HepG2 (cell line): ENCODE data around the gene AADAT. TPM values are rescaled to one million over a fixed set of nuclear protein-coding genes. Genes with fewer than 3 reads are reported as not detected.
A peak's percentile ranks its signal among the peaks of the same experiment; 100 is the strongest.

Source experiments
- AKAP8 ChIP-seq: sonication (generic); formaldehyde crosslinking; IDR thresholded peaks from 2 replicates; pipeline ENCODE4 v1.5.1; 2020; ENCODE audit warnings: mild to moderate bottlenecking, missing genetic modification reagents
- ARID2 ChIP-seq: sonication (generic); formaldehyde crosslinking; IDR thresholded peaks from 2 replicates; pipeline ENCODE4 v1.8.1; 2022; ENCODE audit warnings: mild to moderate bottlenecking, missing genetic modification reagents, borderline replicate concordance
- ASH2L ChIP-seq: fragments of 300-600, 200-600 bp; sonication (generic); IDR thresholded peaks from 2 replicates; pipeline ENCODE4 v1.7.0; 2017; ENCODE audit warnings: low read depth, mild to moderate bottlenecking, moderate library complexity, mixed read lengths, low read length; ENCODE audit not compliant: insufficient read length
- CHCHD3 ChIP-seq: sonication (generic); formaldehyde crosslinking; IDR thresholded peaks from 2 replicates; pipeline ENCODE4 v1.8.0; 2022; ENCODE audit warnings: mild to moderate bottlenecking, missing genetic modification reagents, moderate library complexity
- JUNB ChIP-seq: sonication (generic); formaldehyde crosslinking; IDR thresholded peaks from 2 replicates; pipeline ENCODE4 v1.8.0; 2022; ENCODE audit warnings: missing genetic modification reagents, mild to moderate bottlenecking, borderline replicate concordance
- MTERF4 ChIP-seq: sonication (generic); formaldehyde crosslinking; IDR thresholded peaks from 2 replicates; pipeline ENCODE4 v1.8.0; 2023; ENCODE audit warnings: mild to moderate bottlenecking, missing genetic modification reagents
- PRPF4 ChIP-seq: fragments of 200-400 bp; formaldehyde crosslinking; IDR thresholded peaks from 2 replicates; pipeline ENCODE4 v1.6.1; 2016; ENCODE audit warnings: low read length, low read depth; ENCODE audit not compliant: poor library complexity, severe bottlenecking
- RAD51 ChIP-seq: fragments of 450-650 bp; IDR thresholded peaks from 2 replicates; pipeline ENCODE4 v1.6.1; 2016; ENCODE audit warnings: borderline replicate concordance
- SOX5 ChIP-seq: IDR thresholded peaks from 2 replicates; pipeline ENCODE4 v1.6.1; 2016; ENCODE audit warnings: borderline replicate concordance
- ZBTB7B ChIP-seq: sonication (generic); formaldehyde crosslinking; IDR thresholded peaks from 2 replicates; pipeline ENCODE4 v1.4.0; 2020; ENCODE audit warnings: missing genetic modification reagents
- ZHX1 ChIP-seq: sonication (generic); formaldehyde crosslinking; IDR thresholded peaks from 2 replicates; pipeline ENCODE4 v1.8.1; 2022; ENCODE audit warnings: low read depth, mild to moderate bottlenecking, missing genetic modification reagents
- ZNF138 ChIP-seq: sonication (generic); formaldehyde crosslinking; IDR thresholded peaks from 2 replicates; pipeline ENCODE4 v1.5.0; 2020; ENCODE audit warnings: mild to moderate bottlenecking, low read depth, missing genetic modification reagents
- ZNF3 ChIP-seq: IDR thresholded peaks from 2 replicates; pipeline ENCODE4 v1.7.0; 2017; ENCODE audit warnings: inconsistent platforms
- ZNF34 ChIP-seq: sonication (generic); formaldehyde crosslinking; IDR thresholded peaks from 2 replicates; pipeline ENCODE4 v1.4.0; 2020; ENCODE audit warnings: mild to moderate bottlenecking, missing genetic modification reagents, borderline replicate concordance
- ZNF510 ChIP-seq: sonication (generic); formaldehyde crosslinking; IDR thresholded peaks from 2 replicates; pipeline ENCODE4 v1.4.0; 2020; ENCODE audit warnings: low read depth, mild to moderate bottlenecking, missing genetic modification reagents
- ZNF569 ChIP-seq: sonication (generic); formaldehyde crosslinking; IDR thresholded peaks from 2 replicates; pipeline ENCODE4 v1.5.0; 2020; ENCODE audit warnings: mild to moderate bottlenecking, missing genetic modification reagents, moderate library complexity, borderline replicate concordance
- ZNF775 ChIP-seq: sonication (generic); formaldehyde crosslinking; IDR thresholded peaks from 2 replicates; pipeline ENCODE4 v1.4.0; 2020; ENCODE audit warnings: missing genetic modification reagents, mild to moderate bottlenecking, moderate library complexity, borderline replicate concordance
- ZNF781 ChIP-seq: sonication (generic); formaldehyde crosslinking; IDR thresholded peaks from 2 replicates; pipeline ENCODE4 v1.5.1; 2020; ENCODE audit warnings: borderline replicate concordance, mild to moderate bottlenecking, missing genetic modification reagents; ENCODE audit errors: not compliant biosample characterization
- polyA plus RNA-seq, 8 experiments: library from polyadenylated mRNA; depleted of rRNA in 3 of 8; stranded (reverse) in 7 of 8; unstranded in 1 of 8; fragments of >200 nt; fragmentation: Illumina TruSeq in 4 of 8; extraction: Trizol in 4 of 8; gene quantifications; 2 replicates each; pipeline versions ENCODE4 v1.2.1 to v1.2.3, GENCODE V29; 2011 to 2016; ENCODE audit warnings: low read depth in 4 of 8, missing spikeins in 1 of 8, mixed read lengths in 1 of 8; ENCODE audit not compliant: insufficient read depth in 1 of 8
- total RNA-seq, 5 experiments: library from RNA; depleted of rRNA; stranded (reverse); fragments of >200 nt; fragmentation: Illumina TruSeq; extraction: Trizol; gene quantifications; 2 replicates each; pipeline ENCODE4 v1.2.3, GENCODE V29; 2016; ENCODE audit warnings: low read depth in 1 of 5
- TF ChIP-seq, protein P1 (sequence below): sonication (generic); formaldehyde crosslinking; IDR thresholded peaks from 2 replicates; pipeline ENCODE4 v1.4.0; 2020; ENCODE audit warnings: missing genetic modification reagents, borderline replicate concordance
- TF ChIP-seq, protein P2 (sequence below): IDR thresholded peaks from 2 replicates; pipeline ENCODE4 v1.6.1; 2016; ENCODE audit warnings: missing compliant biosample characterization, missing genetic modification reagents, borderline replicate concordance

Gene AADAT
- total and polyA plus RNA-seq, 2 of the 13 experiments (the other 11 are each of a cell fraction or from before 2014, with no cell fraction given): 6.1 to 9.1 TPM

DNA sequence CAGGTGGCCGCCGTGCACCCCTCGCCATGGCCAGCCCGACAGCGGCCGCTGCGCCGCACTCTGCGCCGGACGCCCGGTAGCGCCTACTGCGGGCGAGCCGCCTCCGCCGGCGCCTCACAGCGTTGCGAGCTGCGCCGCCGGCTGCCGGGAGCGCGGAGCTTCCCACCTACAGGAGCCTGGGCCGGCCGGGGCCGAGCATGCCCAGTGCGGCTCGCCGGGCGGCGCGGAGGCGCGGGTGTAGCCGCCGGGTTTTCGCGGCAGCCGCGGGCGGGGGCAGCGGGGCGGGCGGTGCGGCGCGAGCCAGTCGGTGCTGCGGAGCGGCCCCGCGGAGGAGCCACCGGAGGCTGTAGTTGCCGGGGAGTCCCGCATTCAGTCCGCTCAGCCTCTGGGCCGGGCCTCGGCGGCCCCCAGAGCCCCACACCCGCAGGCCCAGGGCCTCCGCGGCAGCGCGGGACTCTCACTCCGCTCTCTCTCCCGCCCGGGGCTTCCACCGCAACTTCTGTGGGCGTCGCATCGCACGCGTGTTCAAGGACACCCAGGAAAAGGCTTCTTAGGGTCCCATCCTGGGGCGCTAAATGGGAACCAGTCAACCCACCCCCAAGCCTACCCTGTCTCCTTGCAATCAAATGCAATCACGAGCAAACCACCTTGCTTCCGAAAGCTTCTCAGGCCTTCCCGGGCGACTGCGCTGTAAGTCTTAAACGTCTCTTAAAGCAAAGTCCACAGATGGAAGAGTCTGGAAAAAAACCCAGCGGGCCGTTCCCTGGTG, 63.3 kb downstream of the AADAT start, which contains the start of gene MFAP3L (continued):
- TF ChIP-seq, protein P1, sequence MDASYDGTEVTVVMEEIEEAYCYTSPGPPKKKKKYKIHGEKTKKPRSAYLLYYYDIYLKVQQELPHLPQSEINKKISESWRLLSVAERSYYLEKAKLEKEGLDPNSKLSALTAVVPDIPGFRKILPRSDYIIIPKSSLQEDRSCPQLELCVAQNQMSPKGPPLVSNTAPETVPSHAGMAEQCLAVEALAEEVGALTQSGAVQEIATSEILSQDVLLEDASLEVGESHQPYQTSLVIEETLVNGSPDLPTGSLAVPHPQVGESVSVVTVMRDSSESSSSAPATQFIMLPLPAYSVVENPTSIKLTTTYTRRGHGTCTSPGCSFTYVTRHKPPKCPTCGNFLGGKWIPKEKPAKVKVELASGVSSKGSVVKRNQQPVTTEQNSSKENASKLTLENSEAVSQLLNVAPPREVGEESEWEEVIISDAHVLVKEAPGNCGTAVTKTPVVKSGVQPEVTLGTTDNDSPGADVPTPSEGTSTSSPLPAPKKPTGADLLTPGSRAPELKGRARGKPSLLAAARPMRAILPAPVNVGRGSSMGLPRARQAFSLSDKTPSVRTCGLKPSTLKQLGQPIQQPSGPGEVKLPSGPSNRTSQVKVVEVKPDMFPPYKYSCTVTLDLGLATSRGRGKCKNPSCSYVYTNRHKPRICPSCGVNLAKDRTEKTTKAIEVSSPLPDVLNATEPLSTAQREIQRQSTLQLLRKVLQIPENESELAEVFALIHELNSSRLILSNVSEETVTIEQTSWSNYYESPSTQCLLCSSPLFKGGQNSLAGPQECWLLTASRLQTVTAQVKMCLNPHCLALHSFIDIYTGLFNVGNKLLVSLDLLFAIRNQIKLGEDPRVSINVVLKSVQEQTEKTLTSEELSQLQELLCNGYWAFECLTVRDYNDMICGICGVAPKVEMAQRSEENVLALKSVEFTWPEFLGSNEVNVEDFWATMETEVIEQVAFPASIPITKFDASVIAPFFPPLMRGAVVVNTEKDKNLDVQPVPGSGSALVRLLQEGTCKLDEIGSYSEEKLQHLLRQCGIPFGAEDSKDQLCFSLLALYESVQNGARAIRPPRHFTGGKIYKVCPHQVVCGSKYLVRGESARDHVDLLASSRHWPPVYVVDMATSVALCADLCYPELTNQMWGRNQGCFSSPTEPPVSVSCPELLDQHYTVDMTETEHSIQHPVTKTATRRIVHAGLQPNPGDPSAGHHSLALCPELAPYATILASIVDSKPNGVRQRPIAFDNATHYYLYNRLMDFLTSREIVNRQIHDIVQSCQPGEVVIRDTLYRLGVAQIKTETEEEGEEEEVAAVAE: no peak
- TF ChIP-seq ZNF34 (CRISPR knock-in tag) (peak; percentile 49; the same call in 1 of the 2 replicates), ZNF569 (no peak), AKAP8 (CRISPR knock-in tag) (no peak), ZHX1 (CRISPR knock-in tag) (no peak), SOX5 (CRISPR knock-in tag) (no peak), PRPF4 (no peak), JUNB (CRISPR knock-in tag) (no peak), ARID2 (CRISPR knock-in tag) (no peak), ZNF3 (CRISPR knock-in tag) (no peak), ASH2L (no peak), ZNF510 (no peak), RAD51 (no peak), ZNF775 (CRISPR knock-in tag) (no peak), MTERF4 (CRISPR knock-in tag) (no peak), CHCHD3 (CRISPR knock-in tag) (no peak), ZNF781 (CRISPR knock-in tag) (no peak), ZBTB7B (CRISPR knock-in tag) (no peak), ZNF138 (CRISPR knock-in tag) (no peak; the same call in 1 of the 2 replicates)
- TF ChIP-seq, protein P2, sequence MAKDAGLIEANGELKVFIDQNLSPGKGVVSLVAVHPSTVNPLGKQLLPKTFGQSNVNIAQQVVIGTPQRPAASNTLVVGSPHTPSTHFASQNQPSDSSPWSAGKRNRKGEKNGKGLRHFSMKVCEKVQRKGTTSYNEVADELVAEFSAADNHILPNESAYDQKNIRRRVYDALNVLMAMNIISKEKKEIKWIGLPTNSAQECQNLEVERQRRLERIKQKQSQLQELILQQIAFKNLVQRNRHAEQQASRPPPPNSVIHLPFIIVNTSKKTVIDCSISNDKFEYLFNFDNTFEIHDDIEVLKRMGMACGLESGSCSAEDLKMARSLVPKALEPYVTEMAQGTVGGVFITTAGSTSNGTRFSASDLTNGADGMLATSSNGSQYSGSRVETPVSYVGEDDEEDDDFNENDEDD (CRISPR knock-in tag): peak; percentile 83
